Vagina (tissue), 2 donors: ENCODE measurements around the gene CDH4.

Experiments used
- CTCF ChIP-seq, 3 experiments: fragments of 450-650 bp in 2 of 3; fragments of 200-600 bp in 1 of 3; sonication (generic) in 1 of 3; IDR thresholded peaks; one replicate each; pipeline ENCODE4 v1.5.1; 2017 to 2019; ENCODE audit warnings: antibody characterized with exemption in 3 of 3, mild to moderate bottlenecking in 2 of 3, moderate library complexity in 2 of 3
- POLR2A ChIP-seq, 2 donors: fragments of 450-650 bp; IDR thresholded peaks; one replicate each; pipeline ENCODE4 v1.6.1; 2017; ENCODE audit warnings: antibody characterized with exemption in 2 of 2, mild to moderate bottlenecking in 2 of 2, moderate library complexity in 2 of 2
- POLR2AphosphoS5 ChIP-seq, 2 donors: sonication (generic); formaldehyde crosslinking; IDR thresholded peaks; one replicate each; pipeline ENCODE4 v1.9.0; 2017; ENCODE audit warnings: antibody characterized with exemption in 2 of 2, mild to moderate bottlenecking in 2 of 2, low read depth in 1 of 2; ENCODE audit not compliant: insufficient read depth in 1 of 2

GRCh38 chr20:61659246-61659993 lies 407.4 kb downstream of the CDH4 start:
- TF ChIP-seq CTCF (IDR thresholded peaks at IDR 0.05) = no peak
- no peak for TF ChIP-seq POLR2A (IDR thresholded peaks at IDR 0.05)
- TF ChIP-seq POLR2AphosphoS5 (IDR thresholded peaks at IDR 0.05; ENCODE audit: insufficient read depth in 1 of 2, low read depth in 1 of 2) = no peak
